Epithelial cell of proximal tubule (primary cell): ENCODE measurements around the gene ZFP64. TPM values are rescaled to one million over a fixed set of nuclear protein-coding genes. Genes with fewer than 3 reads are reported as not detected.

ENCODE experiments used
- DNase-seq: peaks from one replicate; pipeline ENCODE4 v3.0.0-alpha.2; 2011; ENCODE audit warnings: low read depth
- H3K4me3 ChIP-seq: 2 replicates; pipeline ENCODE4 v1.5.1; 2011; ENCODE audit warnings: low read depth, mild to moderate bottlenecking, low read length
- total RNA-seq: library from RNA; depleted of rRNA; stranded (reverse); fragments of >200 nt; gene quantifications from 2 replicates; pipeline ENCODE4 v1.2.3, GENCODE V29; 2015
- TF ChIP-seq, protein P1 (sequence below): conservative IDR thresholded peaks from 2 replicates; pipeline ENCODE4 v1.5.1; 2012; ENCODE audit warnings: low read depth, mild to moderate bottlenecking, low read length

The ZFP64 gene
- total RNA-seq, 1 donor from 2014 or later = 66.4 TPM

DNA sequence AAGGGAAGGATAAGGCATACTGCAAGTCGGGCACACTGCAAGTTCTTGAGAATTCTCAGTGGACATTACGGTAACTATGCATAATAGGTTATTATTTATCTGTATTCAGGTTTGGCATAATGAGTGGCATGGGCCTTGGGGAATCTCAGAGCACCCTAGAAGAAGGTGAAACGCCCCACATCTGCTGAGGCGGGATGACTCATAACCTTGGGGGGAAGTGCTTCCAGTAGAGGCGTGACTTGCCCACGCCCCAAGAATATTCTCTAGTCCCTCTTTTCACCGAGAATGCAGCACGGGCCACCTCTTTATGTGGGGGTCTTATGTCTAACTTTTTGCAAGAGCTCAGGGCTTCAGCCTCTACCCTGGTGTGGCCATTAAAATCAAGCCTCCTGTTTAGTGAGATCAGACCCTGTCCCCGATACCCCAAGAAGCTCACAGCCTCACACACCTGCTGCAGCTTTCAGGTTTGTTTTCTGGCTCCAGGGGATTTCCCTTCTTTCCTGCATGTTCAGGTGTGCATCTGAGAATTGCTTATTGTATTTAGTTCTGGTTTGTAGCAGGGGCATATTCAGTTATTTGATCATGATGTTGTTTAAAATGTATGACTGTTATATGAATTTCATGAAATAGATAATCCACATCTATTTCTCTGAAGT is 19.1 kb downstream of the ZFP64 start:
- TF ChIP-seq, protein P1, sequence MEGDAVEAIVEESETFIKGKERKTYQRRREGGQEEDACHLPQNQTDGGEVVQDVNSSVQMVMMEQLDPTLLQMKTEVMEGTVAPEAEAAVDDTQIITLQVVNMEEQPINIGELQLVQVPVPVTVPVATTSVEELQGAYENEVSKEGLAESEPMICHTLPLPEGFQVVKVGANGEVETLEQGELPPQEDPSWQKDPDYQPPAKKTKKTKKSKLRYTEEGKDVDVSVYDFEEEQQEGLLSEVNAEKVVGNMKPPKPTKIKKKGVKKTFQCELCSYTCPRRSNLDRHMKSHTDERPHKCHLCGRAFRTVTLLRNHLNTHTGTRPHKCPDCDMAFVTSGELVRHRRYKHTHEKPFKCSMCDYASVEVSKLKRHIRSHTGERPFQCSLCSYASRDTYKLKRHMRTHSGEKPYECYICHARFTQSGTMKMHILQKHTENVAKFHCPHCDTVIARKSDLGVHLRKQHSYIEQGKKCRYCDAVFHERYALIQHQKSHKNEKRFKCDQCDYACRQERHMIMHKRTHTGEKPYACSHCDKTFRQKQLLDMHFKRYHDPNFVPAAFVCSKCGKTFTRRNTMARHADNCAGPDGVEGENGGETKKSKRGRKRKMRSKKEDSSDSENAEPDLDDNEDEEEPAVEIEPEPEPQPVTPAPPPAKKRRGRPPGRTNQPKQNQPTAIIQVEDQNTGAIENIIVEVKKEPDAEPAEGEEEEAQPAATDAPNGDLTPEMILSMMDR = no peak
- H3K4me3 ChIP-seq = no peak overlapping the region
- DNase-seq = no peak

DNA sequence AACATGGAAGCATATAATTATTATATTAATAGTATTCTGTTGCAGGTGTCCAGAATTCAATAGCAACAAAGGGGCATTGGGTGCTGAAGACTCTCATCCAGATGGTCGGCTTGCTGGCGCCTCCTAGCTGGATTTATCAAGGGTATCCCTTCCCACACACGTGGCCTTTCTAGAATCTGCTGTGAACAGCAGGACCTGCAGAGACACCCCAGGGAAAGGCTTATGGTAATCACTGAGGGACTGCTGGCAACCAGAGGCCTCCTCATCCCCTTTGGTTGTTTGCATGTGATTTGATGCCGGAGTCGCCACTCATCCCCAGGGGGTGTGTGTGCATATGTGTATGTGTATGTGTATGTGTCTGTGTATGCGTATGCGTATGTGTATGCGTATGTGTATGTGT is 20.6 kb downstream of the ZFP64 start:
- H3K4me3 ChIP-seq = no peak overlapping the region
- DNase-seq = no peak
- TF ChIP-seq, protein P1 = no peak

DNA sequence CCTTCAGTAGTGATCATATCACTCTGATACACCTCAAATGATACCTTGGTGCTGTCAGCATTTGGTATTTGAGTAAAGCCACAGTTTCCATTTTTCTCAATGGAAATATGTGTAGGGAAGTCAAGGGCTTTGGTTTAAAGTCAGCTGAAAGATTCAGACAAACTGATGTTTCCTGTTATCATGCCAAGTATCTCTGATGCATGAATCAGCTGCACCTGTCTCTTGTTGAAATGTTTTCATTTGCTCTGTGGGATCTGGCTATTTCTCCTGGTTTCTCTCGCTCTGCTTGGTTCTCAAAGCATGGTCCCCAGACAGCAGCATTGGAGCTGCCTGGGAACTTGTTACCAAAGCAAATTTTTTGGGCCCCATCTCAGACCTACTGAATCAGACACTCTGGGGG is 23.5 kb downstream of the ZFP64 start:
- no peak overlapping the region for H3K4me3 ChIP-seq
- DNase-seq = no peak
- TF ChIP-seq, protein P1 = no peak

DNA sequence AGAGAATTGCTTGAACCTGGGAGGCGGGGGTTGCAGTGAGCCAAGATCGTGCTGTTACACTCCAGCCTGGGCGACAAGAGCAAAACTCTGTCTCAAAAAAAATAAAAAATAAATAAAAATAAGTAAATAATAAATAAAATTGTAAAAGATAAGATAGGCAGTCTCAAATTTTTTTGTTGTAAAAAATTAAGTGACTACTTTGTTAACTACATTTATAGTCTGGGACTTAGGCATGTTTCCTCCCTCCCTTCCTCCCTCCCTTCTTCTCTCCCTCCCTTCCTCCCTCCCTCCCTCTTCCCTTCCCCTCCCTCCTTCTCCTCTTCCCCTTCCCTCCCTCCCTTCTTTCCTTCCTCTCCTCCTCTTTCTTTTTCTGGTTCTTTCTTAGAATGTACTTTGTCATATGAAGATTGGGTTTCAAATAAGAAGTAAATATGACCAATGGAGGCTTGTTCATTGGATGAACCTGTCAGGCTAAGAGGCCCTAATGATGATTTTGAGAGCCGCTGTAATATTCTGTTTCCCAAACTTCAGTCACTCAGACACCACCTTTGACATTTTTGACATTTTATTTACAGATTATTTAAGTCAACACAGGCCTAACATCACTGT is 24.2 kb downstream of the ZFP64 start:
- H3K4me3 ChIP-seq = no peak overlapping the region
- TF ChIP-seq, protein P1 = no peak
- DNase-seq = no peak

DNA sequence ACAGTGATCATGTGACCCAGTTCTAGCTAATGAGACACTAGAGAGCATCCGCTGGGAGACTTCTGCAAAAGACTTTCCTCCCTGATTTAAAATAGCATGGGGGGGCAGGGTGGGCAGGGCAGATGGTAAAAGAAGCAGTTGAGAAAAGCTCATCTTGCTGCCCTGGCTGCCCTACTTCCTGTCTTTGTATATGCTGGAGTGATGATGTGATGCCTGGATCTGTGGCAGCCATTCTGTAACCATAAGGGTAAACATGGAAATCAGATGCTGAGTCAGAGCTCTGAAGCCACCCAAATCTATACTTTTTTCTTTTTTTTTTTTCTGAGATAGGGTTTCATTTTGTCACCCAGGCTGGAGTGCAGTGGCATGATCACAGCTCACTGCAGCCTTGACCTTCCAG is 25.4 kb downstream of the ZFP64 start:
- TF ChIP-seq, protein P1 = no peak
- DNase-seq = no peak
- no peak overlapping the region for H3K4me3 ChIP-seq

DNA sequence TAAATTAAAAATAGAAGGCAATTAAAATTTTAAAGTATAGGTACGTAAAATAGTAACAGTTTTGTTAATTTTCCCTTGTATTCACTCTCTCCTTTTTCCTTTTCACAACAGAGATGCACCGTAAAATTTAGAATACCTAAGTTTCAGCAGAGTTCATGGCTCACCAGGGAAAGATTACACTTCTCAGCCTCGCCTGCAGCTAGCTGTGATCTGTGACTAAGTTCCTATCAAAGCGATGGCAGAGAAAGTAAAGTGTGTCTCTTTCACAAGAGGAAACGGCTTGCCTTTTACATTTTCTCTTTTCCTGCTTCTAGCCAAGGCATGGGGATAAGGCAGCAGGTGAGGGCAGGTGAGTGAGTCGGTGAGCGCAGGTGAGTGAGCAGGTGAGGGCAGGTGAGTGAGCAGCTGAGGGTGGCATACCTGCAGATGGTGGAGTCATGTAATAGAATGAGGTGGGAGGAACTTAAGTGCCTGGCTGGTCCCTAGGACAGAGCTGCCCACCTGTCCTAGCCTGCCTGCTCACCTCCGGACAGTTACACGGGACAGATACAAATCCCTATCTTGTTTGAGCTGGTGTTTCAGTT is 30.9 kb downstream of the ZFP64 start:
- no peak for DNase-seq
- TF ChIP-seq, protein P1 = no peak
- H3K4me3 ChIP-seq = no peak overlapping the region
